ENCODE measurements around the gene KDM3B.

Gene KDM3B

DNA sequence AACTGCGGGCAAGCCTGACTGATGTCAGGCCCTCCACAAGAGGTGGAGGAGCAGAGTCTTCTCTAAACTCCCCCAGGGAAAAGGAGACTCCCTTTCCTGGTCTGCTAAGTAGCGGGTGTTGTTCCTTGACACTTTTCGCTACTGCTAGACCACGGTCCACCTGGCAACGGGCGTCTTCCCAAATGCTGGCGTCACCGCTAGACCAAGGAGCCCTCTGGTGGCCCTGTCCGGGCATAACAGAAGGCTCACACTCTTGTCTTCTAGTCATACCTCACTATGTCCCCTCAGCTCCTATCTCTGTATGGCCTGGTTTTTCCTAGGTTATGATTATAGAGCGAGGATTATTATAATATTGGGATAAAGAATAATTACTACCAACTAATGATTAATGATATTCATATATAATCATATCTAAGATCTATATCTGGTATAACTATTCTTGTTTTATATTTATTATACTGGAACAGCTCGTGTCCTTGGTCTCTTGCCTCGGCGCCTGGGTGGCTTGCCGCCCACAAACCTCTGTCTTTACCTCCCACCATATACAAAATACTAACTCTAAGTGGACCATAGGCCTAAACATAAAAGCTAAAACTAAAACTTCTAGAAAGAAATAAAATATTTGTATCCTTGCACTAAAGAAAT, 58.6 kb downstream of the KDM3B start:
- peak in 2 of 6 experiments; percentile 4 to 6 for DNase-seq

GRCh38 chr5:138418444-138418843, 66.0 kb downstream of the KDM3B start:
- DNase-seq, result no peak

DNA sequence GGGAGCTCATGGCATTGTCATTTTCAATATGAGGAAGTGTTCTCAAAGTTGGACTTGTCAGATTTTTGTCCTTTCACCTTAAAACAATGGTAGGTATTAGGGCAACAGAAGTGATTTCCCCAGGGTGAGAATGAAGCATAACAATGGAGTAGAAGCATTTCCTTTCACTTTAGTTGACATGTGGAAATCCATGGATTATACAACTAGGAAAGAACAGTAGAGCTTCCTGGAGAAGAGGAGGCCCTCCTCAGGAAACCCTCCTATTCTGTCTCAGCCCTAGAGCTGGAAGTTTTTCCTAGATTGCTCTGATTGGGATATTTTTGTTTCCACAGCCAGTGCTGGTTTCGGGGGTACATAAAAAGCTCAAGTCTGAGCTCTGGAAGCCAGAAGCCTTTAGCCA, 72.6 kb downstream of the KDM3B start:
- no peak for DNase-seq

GRCh38 chr5:138435943-138436342, 83.5 kb downstream of the KDM3B start:
- DNase-seq, result no peak

DNA sequence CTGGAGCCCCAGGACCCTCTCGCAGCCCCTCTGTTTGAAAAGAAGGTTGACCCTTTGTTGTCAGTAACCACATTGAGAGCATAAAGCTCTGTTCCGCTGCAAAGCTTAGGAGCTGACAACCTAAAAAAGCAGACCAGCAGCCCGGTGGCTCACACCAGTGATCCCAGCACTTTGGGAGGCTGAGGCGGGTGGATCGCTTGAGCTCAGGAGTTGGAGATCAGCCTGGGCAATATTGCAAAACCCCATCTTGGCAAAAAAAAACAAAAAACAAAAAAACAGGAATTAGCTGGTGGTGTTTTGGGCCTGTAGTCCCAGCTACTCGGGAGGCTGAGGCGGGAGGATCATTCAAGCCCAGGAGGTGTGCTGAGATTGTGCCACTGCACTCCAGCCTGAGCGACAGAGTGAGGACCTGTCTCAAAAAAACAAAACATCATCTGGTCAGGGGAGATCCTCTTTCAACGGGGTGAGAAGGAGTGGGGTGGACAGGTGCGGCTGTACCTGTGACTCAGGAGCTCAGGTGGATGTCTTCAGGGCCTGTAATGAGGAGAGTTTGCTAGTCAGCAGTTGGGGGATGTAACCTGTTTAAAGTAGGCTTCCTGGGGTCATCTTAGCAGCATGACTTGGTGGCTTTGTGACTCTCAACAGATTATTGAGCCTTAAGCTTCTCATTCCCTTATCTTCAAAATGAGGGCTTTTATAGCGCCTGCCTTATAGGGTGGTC, 85.7 kb downstream of the KDM3B start:
- DNase-seq, result no peak

GRCh38 chr5:138438724-138439476, 86.4 kb downstream of the KDM3B start, which contains the start of gene REEP2:
TSS of gene REEP2 (plus strand) at chr5:138439057. CDS start at chr5:138439209, 152 bp downstream.
- peak in 4 of 6 experiments; percentile 20 to 43 (median 34) for DNase-seq

GRCh38 chr5:138439477-138440158, 87.1 kb downstream of the KDM3B start:
- no peak for DNase-seq

DNA sequence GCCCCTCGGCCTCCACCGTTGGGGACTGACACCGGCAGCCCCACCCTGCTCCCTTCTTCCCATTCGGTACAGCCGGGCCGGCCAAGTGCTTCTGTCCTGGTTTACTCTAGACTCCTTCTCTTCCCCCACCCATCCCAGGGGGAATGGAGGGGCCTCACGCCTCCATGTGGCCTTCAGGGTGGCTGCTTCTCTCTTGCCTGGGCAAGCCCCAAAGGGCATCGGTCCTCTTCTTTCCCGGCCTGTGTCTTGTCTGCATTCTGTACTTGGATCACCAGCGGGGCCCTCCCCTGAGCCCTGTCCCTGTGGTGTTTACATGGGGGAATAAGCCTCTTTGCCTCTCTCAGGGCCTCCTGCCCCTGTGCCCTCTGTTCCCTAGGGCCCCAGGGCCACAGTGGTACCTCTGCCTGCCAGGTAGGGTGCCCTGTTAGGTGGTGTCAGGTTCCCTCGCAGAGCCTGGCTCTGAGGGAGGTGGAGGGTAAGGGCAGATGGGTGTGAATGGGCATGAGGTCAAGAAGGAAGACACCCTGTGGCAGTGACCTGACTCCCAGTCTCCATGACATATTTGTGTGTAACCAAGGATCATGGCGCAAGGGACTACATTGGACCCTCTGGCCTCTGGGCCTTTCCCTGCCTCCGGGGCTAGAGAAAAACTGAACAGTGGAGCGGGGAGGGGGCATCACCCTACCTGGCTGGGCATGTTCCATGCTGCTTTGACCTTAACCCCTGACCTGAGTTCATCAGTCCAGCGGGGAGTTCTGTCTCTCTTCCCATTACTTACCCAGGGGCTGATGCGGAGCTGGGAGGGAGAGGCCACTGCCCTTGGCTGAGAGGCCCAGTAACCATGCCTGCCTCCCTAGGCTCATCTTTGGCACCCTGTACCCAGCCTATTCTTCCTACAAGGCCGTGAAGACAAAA, 87.9 kb downstream of the KDM3B start:
- no peak for DNase-seq

DNA sequence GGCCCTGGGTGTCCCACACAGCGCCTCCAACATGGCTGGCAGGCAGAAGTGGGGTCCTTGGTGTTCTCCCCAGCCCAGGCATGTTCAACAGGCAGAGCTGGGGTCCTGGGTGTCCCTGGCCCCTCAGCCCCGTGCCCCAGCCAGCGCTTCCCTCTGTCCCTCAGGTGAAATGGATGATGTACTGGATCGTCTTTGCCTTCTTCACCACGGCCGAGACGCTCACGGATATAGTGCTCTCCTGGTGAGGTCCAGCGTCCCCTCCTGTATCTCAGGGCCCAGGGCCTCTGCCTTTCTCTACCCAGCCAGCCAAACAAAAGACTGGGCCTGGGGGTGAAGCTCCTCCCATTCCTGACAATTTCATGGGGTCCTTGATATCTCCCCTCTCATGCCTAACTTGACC, 88.7 kb downstream of the KDM3B start:
- DNase-seq, result no peak

GRCh38 chr5:138444078-138444773, 91.7 kb downstream of the KDM3B start:
- no peak for DNase-seq

DNA sequence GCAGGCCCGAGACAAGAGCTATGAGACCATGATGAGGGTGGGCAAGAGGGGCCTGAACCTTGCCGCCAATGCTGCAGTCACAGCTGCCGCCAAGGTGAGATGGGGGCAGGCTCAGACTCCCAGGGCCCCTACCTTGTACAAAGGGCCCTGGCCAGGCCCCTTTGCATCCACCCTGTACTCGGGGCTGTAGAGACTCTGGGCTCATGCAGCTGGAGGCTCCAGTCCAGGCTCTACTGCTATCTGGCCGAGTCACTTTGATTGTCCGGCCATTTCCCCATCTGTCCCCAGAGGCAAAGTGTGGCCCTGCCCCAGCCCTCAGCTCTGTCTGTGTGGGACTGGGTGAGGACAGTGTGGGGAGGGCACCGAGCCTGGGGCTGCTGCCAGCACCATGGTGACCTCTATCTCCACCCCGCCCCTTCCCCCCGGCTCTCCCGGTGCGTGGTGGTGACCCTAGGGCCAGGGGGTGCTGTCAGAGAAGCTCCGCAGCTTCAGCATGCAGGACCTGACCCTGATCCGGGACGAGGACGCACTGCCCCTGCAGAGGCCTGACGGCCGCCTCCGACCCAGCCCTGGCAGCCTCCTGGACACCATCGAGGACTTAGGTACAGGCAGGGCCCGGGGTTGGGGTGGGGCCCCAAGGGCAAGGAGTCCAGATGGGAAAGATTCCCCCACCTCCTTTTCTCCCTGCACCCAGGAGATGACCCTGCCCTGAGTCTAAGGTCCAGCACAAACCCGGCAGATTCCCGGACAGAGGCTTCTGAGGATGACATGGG, 92.5 kb downstream of the KDM3B start:
- no peak for DNase-seq

GRCh38 chr5:138445547-138446271, 93.2 kb downstream of the KDM3B start:
- no peak for DNase-seq

DNA sequence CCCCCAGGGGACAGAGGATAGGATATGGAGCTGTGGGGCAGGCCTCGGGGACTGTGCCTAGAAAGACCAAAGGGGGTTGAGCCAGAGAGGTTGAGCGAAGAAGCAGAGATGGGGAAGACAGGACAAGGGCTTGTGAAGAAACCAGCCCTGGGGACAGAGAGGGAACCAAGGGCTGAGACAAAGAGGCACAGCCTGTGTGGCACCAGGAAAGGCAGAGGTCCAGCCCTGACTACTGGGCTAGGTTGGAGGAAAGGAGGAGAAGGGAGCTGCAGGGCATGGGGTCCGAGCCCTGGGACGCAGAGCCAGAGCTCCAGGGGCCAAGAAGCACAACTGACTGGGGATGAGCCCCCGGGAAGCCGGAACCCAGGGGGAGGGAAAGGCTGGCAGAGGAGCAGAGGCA, 95.6 kb downstream of the KDM3B start:
- no peak for DNase-seq

DNA sequence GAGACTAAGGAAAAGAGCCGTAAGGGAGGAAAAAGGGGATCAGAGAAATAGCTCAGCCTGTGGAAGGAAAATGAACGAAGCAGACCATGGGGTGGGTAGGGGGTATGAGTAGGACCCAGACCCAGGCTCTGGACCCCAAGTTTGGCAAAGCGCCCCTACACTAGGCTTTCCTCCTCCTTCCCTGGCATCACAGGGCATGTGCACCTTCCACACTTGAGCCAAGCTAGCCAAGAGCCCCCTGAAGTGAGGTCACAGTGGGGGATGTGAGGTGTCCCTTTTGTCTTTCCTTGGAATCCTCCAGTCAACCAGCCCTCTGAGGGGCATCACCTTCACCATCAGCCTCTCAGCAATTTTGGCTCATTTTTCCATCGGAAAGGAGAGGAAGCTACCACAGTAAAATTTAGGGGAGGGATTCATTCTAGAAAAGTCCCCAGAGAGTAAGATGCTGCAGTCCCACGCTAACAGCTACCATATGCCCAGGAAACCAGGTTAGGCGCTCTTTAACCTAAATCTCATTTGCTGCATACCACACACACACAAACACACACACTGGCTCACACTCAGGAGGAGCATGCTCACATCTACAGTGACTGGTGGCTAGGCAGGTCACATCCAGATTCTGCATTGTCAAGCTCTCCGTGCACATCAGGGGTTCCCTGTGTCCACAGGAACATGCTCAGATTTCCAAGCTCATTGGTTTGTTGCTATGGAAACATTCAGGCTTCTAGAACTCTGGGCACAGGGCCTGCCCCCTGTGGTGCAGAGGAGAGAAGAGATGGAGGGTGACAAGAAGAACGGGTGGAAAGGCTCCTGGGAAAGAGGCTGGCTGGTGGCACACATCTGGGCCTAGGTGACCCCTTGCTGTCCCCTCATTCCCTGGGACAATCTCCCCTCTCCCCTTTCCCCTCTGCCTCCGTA, 96.3 kb downstream of the KDM3B start:
- DNase-seq, result no peak

GRCh38 chr5:138449501-138450239, 97.2 kb downstream of the KDM3B start:
- DNase-seq, result peak; percentile 15 to 74 (median 61)

DNA sequence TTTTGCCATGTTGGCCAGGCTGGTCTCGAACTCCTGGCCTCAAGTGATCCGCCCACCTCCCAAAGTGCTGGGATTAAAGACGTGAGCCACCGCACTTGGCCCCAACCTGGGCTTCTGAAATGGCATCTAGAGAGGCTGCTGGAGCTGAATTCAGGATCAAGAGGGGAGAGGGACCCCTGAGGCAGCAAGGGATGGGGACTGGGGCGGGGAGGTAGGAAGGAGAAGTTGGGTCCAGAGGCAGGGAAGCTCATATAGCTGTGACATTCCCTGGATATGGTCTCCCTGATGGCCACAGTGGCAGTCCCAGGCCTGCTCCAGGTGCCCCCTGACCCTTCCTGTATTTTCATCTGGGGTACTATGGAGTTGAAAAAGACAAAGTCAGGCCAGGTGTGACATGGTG, 98.5 kb downstream of the KDM3B start:
- no peak for DNase-seq

DNA sequence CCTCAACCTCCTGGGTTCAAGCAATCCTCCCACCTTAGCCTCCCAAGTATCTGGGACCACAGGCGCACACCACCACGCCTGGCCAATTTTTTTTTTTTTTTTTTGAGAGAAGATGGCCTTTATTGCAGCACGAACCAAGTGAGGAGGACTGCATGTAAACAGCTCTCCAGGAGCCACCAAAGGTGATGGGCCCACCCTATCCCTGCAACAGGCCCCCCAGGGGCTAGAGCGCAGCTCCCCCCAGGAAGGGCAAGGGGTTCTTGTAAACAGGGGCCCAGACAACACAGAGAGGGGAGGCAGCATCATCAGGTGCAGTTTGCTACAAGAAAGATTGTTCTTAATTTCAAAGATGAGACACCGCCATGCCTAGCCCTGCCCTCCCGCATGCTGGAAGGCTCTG, 100.2 kb downstream of the KDM3B start:
- DNase-seq, result no peak

GRCh38 chr5:138453590-138453989, 101.1 kb downstream of the KDM3B start:
- DNase-seq, result no peak

Data from stimulated activated naive CD4-positive, alpha-beta T cell (primary cell).